IMR-90 (cell line): Measurements from ENCODE around the gene ASB7. TPM values are rescaled to one million over a fixed set of nuclear protein-coding genes. Genes with fewer than 3 reads are reported as not detected.

ENCODE experiments used
- ATAC-seq: fragments of 200-7000 bp; cut with Tn5 transposase; 2 replicates; pipeline ENCODE4 v1.9.1; 2020; ENCODE audit warnings: low read depth, mild to moderate bottlenecking, moderate library complexity
- BruUV-seq: library from RNA; stranded (reverse); fragments of 400-500 nt; replicated peaks from 2 replicates; lab custom pipeline; 2021; lab: Mats Ljungman, UMichigan
- CTCF ChIA-PET: fragments of 300-600 bp; formaldehyde crosslinking; extraction: SDS; loops from one replicate; lab custom pipeline; 2021; ENCODE audit warnings: antibody characterized with exemption; lab: Yijun Ruan, JAX
- POLR2A ChIA-PET: fragments of 300-600 bp; sonication (Branson Sonifier 250); formaldehyde crosslinking; loops from one replicate; lab custom pipeline; 2022; ENCODE audit warnings: antibody characterized with exemption; ENCODE audit not compliant: unreplicated experiment; lab: Charles Lee
- DNase-seq: peaks from one replicate; pipeline ENCODE4 v3.0.0; 2013
- H2AFZ ChIP-seq: replicated peaks from 2 replicates; pipeline ENCODE3; 2013; ENCODE audit warnings: low read length, mild to moderate bottlenecking; ENCODE audit not compliant: poor library complexity
- H2AK5ac ChIP-seq: 2 replicates; pipeline ENCODE4 v1.6.1; 2013; ENCODE audit warnings: low read depth, low read length, inconsistent platforms
- H2AK9ac ChIP-seq: replicated peaks from 2 replicates; pipeline ENCODE3; 2013; ENCODE audit warnings: mild to moderate bottlenecking, low read depth, low read length, moderate library complexity; ENCODE audit not compliant: poor library complexity
- H2BK120ac ChIP-seq: 2 replicates; pipeline ENCODE4 v1.6.1; 2013; ENCODE audit warnings: low read depth, low read length, inconsistent platforms
- H2BK15ac ChIP-seq: 3 replicates; pipeline ENCODE4 v1.6.1; 2013; ENCODE audit warnings: low read depth, low read length, inconsistent platforms
- H2BK20ac ChIP-seq: 2 replicates; pipeline ENCODE4 v1.6.1; 2013; ENCODE audit warnings: low read depth, mild to moderate bottlenecking, inconsistent platforms, low read length, moderate library complexity
- H2BK5ac ChIP-seq: 2 replicates; pipeline ENCODE4 v1.6.1; 2013; ENCODE audit warnings: mild to moderate bottlenecking, low read depth, low read length, inconsistent platforms; ENCODE audit not compliant: poor library complexity, severe bottlenecking
- H3K14ac ChIP-seq: replicated peaks from 2 replicates; pipeline ENCODE4 v1.6.1; 2013; ENCODE audit warnings: low read depth, low read length, inconsistent platforms
- H3K18ac ChIP-seq: 2 replicates; pipeline ENCODE4 v1.6.1; 2013; ENCODE audit warnings: low read depth, low read length, control low read depth
- H3K23ac ChIP-seq: 2 replicates; pipeline ENCODE4 v1.6.1; 2013; ENCODE audit warnings: low read depth, low read length, inconsistent platforms
- H3K27ac ChIP-seq: 2 replicates; pipeline ENCODE4 v1.5.1; 2013; ENCODE audit warnings: mild to moderate bottlenecking, control low read depth, low read length; ENCODE audit not compliant: insufficient read depth
- H3K27me3 ChIP-seq: 2 replicates; pipeline ENCODE4 v1.6.1; 2013; ENCODE audit warnings: low read length; ENCODE audit not compliant: control insufficient read depth, insufficient read depth
- H3K36me3 ChIP-seq: 2 replicates; pipeline ENCODE4 v1.6.1; 2013; ENCODE audit warnings: low read length, mixed read lengths; ENCODE audit not compliant: control insufficient read depth, insufficient read depth
- H3K4ac ChIP-seq: 2 replicates; pipeline ENCODE4 v1.6.1; 2013; ENCODE audit warnings: low read depth, low read length, inconsistent platforms
- H3K4me1 ChIP-seq: 2 replicates; pipeline ENCODE4 v1.6.1; 2013; ENCODE audit warnings: low read length, mixed read lengths; ENCODE audit not compliant: control insufficient read depth, insufficient read depth
- H3K4me2 ChIP-seq: 2 replicates; pipeline ENCODE4 v1.6.1; 2013; ENCODE audit warnings: low read depth, mild to moderate bottlenecking, control low read depth, low read length, moderate library complexity
- H3K4me3 ChIP-seq: 2 replicates; pipeline ENCODE4 v1.5.1; 2013; ENCODE audit warnings: low read depth, mild to moderate bottlenecking, control low read depth, low read length, moderate library complexity; ENCODE audit not compliant: insufficient read depth
- H3K56ac ChIP-seq: 2 replicates; pipeline ENCODE4 v1.6.1; 2013; ENCODE audit warnings: low read length, inconsistent platforms; ENCODE audit not compliant: insufficient read depth; ENCODE audit errors: extremely low read depth
- H3K79me1 ChIP-seq, 2 experiments: 2 replicates each; pipeline ENCODE4 v1.6.1; 2013; ENCODE audit warnings: low read length in 2 of 2, inconsistent platforms in 1 of 2, low read depth in 1 of 2
- H3K9ac ChIP-seq: 2 replicates; pipeline ENCODE4 v1.6.1; 2013; ENCODE audit warnings: low read depth, low read length, control low read depth
- H3K9me1 ChIP-seq: 2 replicates; pipeline ENCODE4 v1.6.1; 2013; ENCODE audit warnings: low read length, inconsistent platforms; ENCODE audit not compliant: insufficient read depth
- H3K9me3 ChIP-seq: 2 replicates; pipeline ENCODE4 v1.6.1; 2013; ENCODE audit warnings: low read length; ENCODE audit not compliant: control insufficient read depth, insufficient read depth
- H4K20me1 ChIP-seq: 2 replicates; pipeline ENCODE4 v1.6.1; 2013; ENCODE audit warnings: low read length, inconsistent platforms; ENCODE audit not compliant: insufficient read depth
- H4K5ac ChIP-seq: 2 replicates; pipeline ENCODE4 v1.6.1; 2013; ENCODE audit warnings: mild to moderate bottlenecking, low read depth, low read length, control low read depth
- H4K8ac ChIP-seq, 2 experiments: 2 replicates each; pipeline ENCODE4 v1.6.1; 2013; ENCODE audit warnings: low read depth in 2 of 2, low read length in 2 of 2, control low read depth in 1 of 2, inconsistent platforms in 1 of 2
- H4K91ac ChIP-seq: 2 replicates; pipeline ENCODE4 v1.6.1; 2013; ENCODE audit warnings: low read depth, low read length, inconsistent platforms; ENCODE audit not compliant: insufficient read depth
- BHLHE40 ChIP-seq: fragments of 150-350 bp; IDR thresholded peaks from 2 replicates; pipeline ENCODE4 v1.6.1; 2016; ENCODE audit warnings: mild to moderate bottlenecking, low read depth, low read length
- CEBPB ChIP-seq: IDR thresholded peaks from 2 replicates; pipeline ENCODE4 v1.6.1; 2012; ENCODE audit warnings: low read depth, low read length, improper control_type of control experiment
- CHD1 ChIP-seq: IDR thresholded peaks from 2 replicates; pipeline ENCODE4 v1.6.1; 2012; ENCODE audit warnings: low read depth, low read length, improper control_type of control experiment
- FOS ChIP-seq: fragments of 150-350 bp; IDR thresholded peaks from 2 replicates; pipeline ENCODE4 v1.6.1; 2016; ENCODE audit warnings: low read depth, low read length
- MAFK ChIP-seq: IDR thresholded peaks from 2 replicates; pipeline ENCODE4 v1.6.1; 2012; ENCODE audit warnings: low read depth, low read length, improper control_type of control experiment
- MAZ ChIP-seq: IDR thresholded peaks from 2 replicates; pipeline ENCODE4 v1.6.1; 2012; ENCODE audit warnings: low read depth, mild to moderate bottlenecking, low read length, improper control_type of control experiment, moderate library complexity, borderline replicate concordance
- MXI1 ChIP-seq: IDR thresholded peaks from 2 replicates; pipeline ENCODE4 v1.6.1; 2012; ENCODE audit warnings: low read depth, mild to moderate bottlenecking, low read length, moderate library complexity, borderline replicate concordance
- NFE2L2 ChIP-seq: fragments of 150-350 bp; IDR thresholded peaks from 2 replicates; pipeline ENCODE4 v1.6.1; 2016; ENCODE audit warnings: low read depth, mild to moderate bottlenecking, low read length
- POLR2A ChIP-seq: IDR thresholded peaks from 2 replicates; pipeline ENCODE4 v1.6.1; 2012; ENCODE audit warnings: mild to moderate bottlenecking, low read depth, low read length
- RAD21 ChIP-seq: IDR thresholded peaks from 2 replicates; pipeline ENCODE4 v1.6.1; 2012; ENCODE audit warnings: low read length, improper control_type of control experiment
- RCOR1 ChIP-seq: IDR thresholded peaks from 2 replicates; pipeline ENCODE4 v1.6.1; 2012; ENCODE audit warnings: mild to moderate bottlenecking, low read length, improper control_type of control experiment; ENCODE audit not compliant: insufficient replicate concordance
- RFX5 ChIP-seq: IDR thresholded peaks from 2 replicates; pipeline ENCODE4 v1.8.0; 2012; ENCODE audit warnings: low read depth, mild to moderate bottlenecking, low read length, moderate library complexity
- SMC3 ChIP-seq: fragments of 150-350 bp; IDR thresholded peaks from 2 replicates; pipeline ENCODE4 v1.6.1; 2016; ENCODE audit warnings: low read depth, mild to moderate bottlenecking, antibody characterized with exemption, low read length, moderate library complexity
- WGBS, 2 experiments: methylation state at CpG; one replicate each; pipeline versions ENCODE4 v1.1.5 to v1.1.7; 2013; ENCODE audit warnings: missing lambda C conversion rate in 2 of 2; ENCODE audit not compliant: insufficient read length in 1 of 2; ENCODE audit errors: extremely low coverage in 2 of 2; 5-methylcytosine and 5-hydroxymethylcytosine counted together
- dilution Hi-C: fragments of 300-500 bp; cut with HindIII; formaldehyde crosslinking; loops from one replicate; pipeline ENCODE4 v1.14.3; 2018; ENCODE audit warnings: low sequenced_read_pairs; ENCODE audit not compliant: unreplicated experiment
- in situ Hi-C: fragments of 300-500 bp; cut with MboI; formaldehyde crosslinking; loops from 3 replicates; pipeline ENCODE4 v1.14.3; 2019; ENCODE audit warnings: low sequenced_read_pairs, inconsistent platforms, mixed read lengths
- intact Hi-C: fragments of 100-400 bp; cut with micrococcal nuclease; formaldehyde crosslinking; loops from 2 replicates; pipeline ENCODE4 v1.10.0; 2022
- polyA plus RNA-seq, 3 experiments: library from polyadenylated mRNA; depleted of rRNA; stranded (reverse); fragments of >200 nt; gene quantifications; 2 replicates each; pipeline ENCODE4 v1.2.3, GENCODE V29; 2012; ENCODE audit warnings: low replicate concordance in 1 of 3
- total RNA-seq: library from RNA; depleted of rRNA; stranded (reverse); fragments of >200 nt; gene quantifications from 2 replicates; pipeline ENCODE4 v1.2.3, GENCODE V29; 2012
- TF ChIP-seq, protein P1 (sequence below): fragments of 150-350 bp; IDR thresholded peaks from 2 replicates; pipeline ENCODE4 v1.6.1; 2016; ENCODE audit warnings: low read depth, mild to moderate bottlenecking, low read length, moderate library complexity, borderline replicate concordance
- TF ChIP-seq, protein P2 (sequence below): fragments of 150-350 bp; IDR thresholded peaks from 2 replicates; pipeline ENCODE4 v1.6.1; 2017; ENCODE audit warnings: mild to moderate bottlenecking, antibody characterized with exemption, low read length, low read depth
- TF ChIP-seq, protein P3 (sequence below): conservative IDR thresholded peaks from 2 replicates; pipeline ENCODE4 v1.5.1; 2012; ENCODE audit warnings: mild to moderate bottlenecking, low read depth, low read length, improper control_type of control experiment

The ASB7 gene
- total and polyA plus RNA-seq, 2 of the 4 experiments (the other 2 are of a cell fraction): 7.7 to 16.7 TPM

DNA sequence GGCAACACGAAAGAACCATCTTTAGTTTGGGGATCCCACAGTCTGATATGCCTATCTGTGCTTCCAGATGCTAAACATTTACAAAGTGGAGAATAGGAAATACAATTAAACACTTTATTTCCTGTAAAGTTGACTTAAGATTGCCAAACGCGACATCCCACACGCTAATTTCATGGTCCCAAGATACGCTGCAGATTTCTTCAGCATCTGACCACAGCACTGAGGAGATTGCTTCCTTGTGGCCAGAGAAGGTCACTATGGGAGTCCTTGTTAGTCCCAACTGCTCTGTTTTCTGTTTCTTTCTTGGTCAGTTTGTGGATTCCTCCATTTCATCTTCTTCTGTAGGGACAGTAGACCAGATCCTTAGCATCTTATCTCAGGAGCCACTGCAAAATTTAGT is 43.3 kb downstream of the ASB7 start:
- Histone ChIP-seq H3K79me1 (peaks cover 20 to 37% of the 10 kb centered on the region in 2 experiments), H3K4me1 (no peaks in the 10 kb centered on the region), H3K9me3 (no peaks in the 10 kb centered on the region), H4K8ac (no peak overlapping the region), H4K20me1 (no peaks in the 10 kb centered on the region; the same call in 1 of the 2 replicates), H2BK120ac (no peak overlapping the region), H3K4ac (no peak overlapping the region), H4K91ac (no peak overlapping the region), H3K9ac (no peak overlapping the region), H3K23ac (no peak overlapping the region), H3K36me3 (peaks cover 1% of the 10 kb centered on the region; the same call in 1 of the 2 replicates), H3K18ac (no peak overlapping the region), H3K9me1 (no peaks in the 10 kb centered on the region), H2AK5ac (no peak overlapping the region), H2AK9ac (no peak overlapping the region), H3K56ac (no peak overlapping the region), H2AFZ (no peak overlapping the region), H2BK15ac (no peak overlapping the region), H4K5ac (no peak overlapping the region; the same call in 1 of the 2 replicates), H3K27me3 (no peaks in the 10 kb centered on the region), H3K4me3 (no peak overlapping the region), H3K27ac (no peak overlapping the region), H3K4me2 (no peak overlapping the region), H3K14ac (no peak overlapping the region), H2BK20ac (no peak overlapping the region), H2BK5ac (no peak overlapping the region)
- dilution Hi-C loops (loop anchor here (25.0 kb wide), 1 partner anchor 367 kb away; no protein-coding TSS in a partner anchor), in situ Hi-C loops (no loop called here), intact Hi-C loops (no loop called here)
- ChIA-PET POLR2A (no interaction called here), CTCF (no interaction called here)
- TF ChIP-seq RFX5: no peak
- TF ChIP-seq RAD21: no peak
- TF ChIP-seq MXI1: no peak
- no peak for TF ChIP-seq SMC3
- no peak for TF ChIP-seq RCOR1
- no peak for TF ChIP-seq NFE2L2
- no peak for TF ChIP-seq CEBPB
- TF ChIP-seq MAZ: no peak
- TF ChIP-seq POLR2A: no peak
- no peak for TF ChIP-seq FOS
- no peak for TF ChIP-seq BHLHE40
- TF ChIP-seq, protein P1, sequence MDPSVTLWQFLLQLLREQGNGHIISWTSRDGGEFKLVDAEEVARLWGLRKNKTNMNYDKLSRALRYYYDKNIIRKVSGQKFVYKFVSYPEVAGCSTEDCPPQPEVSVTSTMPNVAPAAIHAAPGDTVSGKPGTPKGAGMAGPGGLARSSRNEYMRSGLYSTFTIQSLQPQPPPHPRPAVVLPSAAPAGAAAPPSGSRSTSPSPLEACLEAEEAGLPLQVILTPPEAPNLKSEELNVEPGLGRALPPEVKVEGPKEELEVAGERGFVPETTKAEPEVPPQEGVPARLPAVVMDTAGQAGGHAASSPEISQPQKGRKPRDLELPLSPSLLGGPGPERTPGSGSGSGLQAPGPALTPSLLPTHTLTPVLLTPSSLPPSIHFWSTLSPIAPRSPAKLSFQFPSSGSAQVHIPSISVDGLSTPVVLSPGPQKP: no peak
- no peak for TF ChIP-seq CHD1
- TF ChIP-seq, protein P2, sequence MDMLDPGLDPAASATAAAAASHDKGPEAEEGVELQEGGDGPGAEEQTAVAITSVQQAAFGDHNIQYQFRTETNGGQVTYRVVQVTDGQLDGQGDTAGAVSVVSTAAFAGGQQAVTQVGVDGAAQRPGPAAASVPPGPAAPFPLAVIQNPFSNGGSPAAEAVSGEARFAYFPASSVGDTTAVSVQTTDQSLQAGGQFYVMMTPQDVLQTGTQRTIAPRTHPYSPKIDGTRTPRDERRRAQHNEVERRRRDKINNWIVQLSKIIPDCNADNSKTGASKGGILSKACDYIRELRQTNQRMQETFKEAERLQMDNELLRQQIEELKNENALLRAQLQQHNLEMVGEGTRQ: no peak
- no peak for TF ChIP-seq MAFK
- TF ChIP-seq, protein P3, sequence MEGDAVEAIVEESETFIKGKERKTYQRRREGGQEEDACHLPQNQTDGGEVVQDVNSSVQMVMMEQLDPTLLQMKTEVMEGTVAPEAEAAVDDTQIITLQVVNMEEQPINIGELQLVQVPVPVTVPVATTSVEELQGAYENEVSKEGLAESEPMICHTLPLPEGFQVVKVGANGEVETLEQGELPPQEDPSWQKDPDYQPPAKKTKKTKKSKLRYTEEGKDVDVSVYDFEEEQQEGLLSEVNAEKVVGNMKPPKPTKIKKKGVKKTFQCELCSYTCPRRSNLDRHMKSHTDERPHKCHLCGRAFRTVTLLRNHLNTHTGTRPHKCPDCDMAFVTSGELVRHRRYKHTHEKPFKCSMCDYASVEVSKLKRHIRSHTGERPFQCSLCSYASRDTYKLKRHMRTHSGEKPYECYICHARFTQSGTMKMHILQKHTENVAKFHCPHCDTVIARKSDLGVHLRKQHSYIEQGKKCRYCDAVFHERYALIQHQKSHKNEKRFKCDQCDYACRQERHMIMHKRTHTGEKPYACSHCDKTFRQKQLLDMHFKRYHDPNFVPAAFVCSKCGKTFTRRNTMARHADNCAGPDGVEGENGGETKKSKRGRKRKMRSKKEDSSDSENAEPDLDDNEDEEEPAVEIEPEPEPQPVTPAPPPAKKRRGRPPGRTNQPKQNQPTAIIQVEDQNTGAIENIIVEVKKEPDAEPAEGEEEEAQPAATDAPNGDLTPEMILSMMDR: no peak
- ATAC-seq: no peak
- no peak for DNase-seq
- BruUV-seq: no TSS peak
- WGBS, 2 experiments: no CpG with 5 or more reads among the region's 5 CpGs
